Liver (tissue), 9 donors: ENCODE data around the gene CYB561A3. TPM values are rescaled to one million over a fixed set of nuclear protein-coding genes. Genes with fewer than 3 reads are reported as not detected.

Experiments
- DNase-seq: peaks from one replicate; pipeline ENCODE4 v3.0.0-alpha.2; 2017; ENCODE audit warnings: low spot score
- H3K27ac ChIP-seq, 2 donors: one replicate each; pipeline ENCODE4 v1.7.0; 2013; ENCODE audit warnings: inconsistent platforms in 2 of 2, low read length in 2 of 2, control low read depth in 1 of 2, low read depth in 1 of 2, mild to moderate bottlenecking in 1 of 2
- H3K27me3 ChIP-seq, 4 donors: one replicate each; pipeline versions ENCODE4 v1.6.1 to v1.7.0; 2013; ENCODE audit warnings: low read length in 3 of 4, inconsistent platforms in 1 of 4, mild to moderate bottlenecking in 1 of 4, moderate library complexity in 1 of 4; ENCODE audit not compliant: control insufficient read depth in 4 of 4, insufficient read depth in 4 of 4
- H3K36me3 ChIP-seq, 4 donors: one replicate each; pipeline versions ENCODE4 v1.6.1 to v1.7.0; 2013; ENCODE audit warnings: low read length in 3 of 4, mild to moderate bottlenecking in 3 of 4, low read depth in 1 of 4, moderate library complexity in 1 of 4; ENCODE audit not compliant: control insufficient read depth in 4 of 4, insufficient read depth in 3 of 4
- H3K4me1 ChIP-seq, 4 donors: one replicate each; pipeline versions ENCODE4 v1.6.1 to v1.7.0; 2013; ENCODE audit warnings: low read length in 3 of 4, mild to moderate bottlenecking in 3 of 4, moderate library complexity in 1 of 4; ENCODE audit not compliant: control insufficient read depth in 4 of 4, insufficient read depth in 4 of 4
- H3K4me3 ChIP-seq, 3 donors: one replicate each; pipeline versions ENCODE4 v1.6.1 to v1.7.0; 2013; ENCODE audit warnings: low read length in 3 of 3, control low read depth in 1 of 3, low read depth in 1 of 3, mild to moderate bottlenecking in 1 of 3
- H3K9ac ChIP-seq, 2 donors: one replicate each; pipeline ENCODE4 v1.7.0; 2013; ENCODE audit warnings: low read length in 2 of 2, mild to moderate bottlenecking in 2 of 2, moderate library complexity in 2 of 2, control low read depth in 1 of 2, low read depth in 1 of 2
- H3K9me3 ChIP-seq, 4 donors: one replicate each; pipeline versions ENCODE4 v1.6.1 to v1.7.0; 2013; ENCODE audit warnings: low read length in 3 of 4; ENCODE audit not compliant: control insufficient read depth in 4 of 4
- ATF3 ChIP-seq: IDR thresholded peaks from 2 replicates; pipeline ENCODE4 v1.6.1; 2016; ENCODE audit warnings: antibody characterized with exemption
- EGR1 ChIP-seq, 2 donors: IDR thresholded peaks; 2 replicates each; pipeline ENCODE4 v1.6.1; 2016 to 2018; ENCODE audit warnings: antibody characterized with exemption in 2 of 2, low read depth in 2 of 2
- FOXA1 ChIP-seq: IDR thresholded peaks from 2 replicates; pipeline ENCODE4 v1.6.1; 2016; ENCODE audit warnings: antibody characterized with exemption
- FOXA2 ChIP-seq: IDR thresholded peaks from 2 replicates; pipeline ENCODE4 v1.6.1; 2016; ENCODE audit warnings: antibody characterized with exemption
- GABPA ChIP-seq, 2 donors: IDR thresholded peaks in 1 of 2; conservative IDR thresholded peaks in 1 of 2; 2 replicates each; pipeline ENCODE4 v1.6.1; 2016; ENCODE audit warnings: antibody characterized with exemption in 2 of 2, mild to moderate bottlenecking in 1 of 2, moderate library complexity in 1 of 2
- HNF4A ChIP-seq, 2 donors: conservative IDR thresholded peaks; 2 replicates each; pipeline ENCODE4 v1.6.1; 2016; ENCODE audit warnings: antibody characterized with exemption in 2 of 2, mild to moderate bottlenecking in 2 of 2
- HNF4G ChIP-seq: IDR thresholded peaks from 2 replicates; pipeline ENCODE4 v1.6.1; 2016; ENCODE audit warnings: antibody characterized with exemption
- JUND ChIP-seq, 2 donors: IDR thresholded peaks; 2 replicates each; pipeline ENCODE4 v1.6.1; 2016; ENCODE audit warnings: antibody characterized with exemption in 2 of 2
- MAX ChIP-seq: IDR thresholded peaks from 2 replicates; pipeline ENCODE4 v1.6.1; 2016; ENCODE audit warnings: antibody characterized with exemption
- NR2F2 ChIP-seq: IDR thresholded peaks from 2 replicates; pipeline ENCODE4 v1.6.1; 2016; ENCODE audit warnings: antibody characterized with exemption
- RAD21 ChIP-seq, 2 donors: IDR thresholded peaks; 2 replicates each; pipeline ENCODE4 v1.6.1; 2016; ENCODE audit warnings: antibody characterized with exemption in 2 of 2, mild to moderate bottlenecking in 2 of 2
- RXRA ChIP-seq, 2 donors: IDR thresholded peaks; 2 replicates each; pipeline ENCODE4 v1.6.1; 2017 to 2018; ENCODE audit warnings: antibody characterized with exemption in 2 of 2, mild to moderate bottlenecking in 1 of 2
- SP1 ChIP-seq: IDR thresholded peaks from 2 replicates; pipeline ENCODE4 v1.6.1; 2018; ENCODE audit warnings: antibody characterized with exemption, mild to moderate bottlenecking
- TAF1 ChIP-seq: conservative IDR thresholded peaks from 2 replicates; pipeline ENCODE4 v1.6.1; 2016; ENCODE audit warnings: antibody characterized with exemption, mild to moderate bottlenecking
- YY1 ChIP-seq: IDR thresholded peaks from 2 replicates; pipeline ENCODE4 v1.6.1; 2016; ENCODE audit warnings: antibody characterized with exemption, mild to moderate bottlenecking
- ZBTB33 ChIP-seq: IDR thresholded peaks from 2 replicates; pipeline ENCODE4 v1.6.1; 2016; ENCODE audit warnings: antibody characterized with exemption
- WGBS: extraction: QIAGEN DNeasy Blood & Tissue Kit; methylation state at CpG from one replicate; pipeline ENCODE4 v1.1.7; 2013; 5-methylcytosine and 5-hydroxymethylcytosine counted together
- polyA plus RNA-seq, 2 donors: library from polyadenylated mRNA; stranded (reverse) in 1 of 2; unstranded in 1 of 2; fragments of 200-250 nt in 1 of 2; fragments of >200 nt in 1 of 2; fragmentation: Nextera tagmentation in 1 of 2; extraction: Ambion mirVana in 1 of 2; gene quantifications; one replicate each; pipeline versions ENCODE4 v1.2.1 to v1.2.3, GENCODE V29; 2013 to 2015
- total RNA-seq, 2 donors: library from RNA; depleted of rRNA; stranded (reverse); fragments of >200 nt; gene quantifications; one replicate each; pipeline ENCODE4 v1.2.3, GENCODE V29; 2014
- TF ChIP-seq, protein P1 (sequence below): fragments of 150-350 bp; IDR thresholded peaks from 2 replicates; pipeline ENCODE4 v1.5.1; 2017; ENCODE audit warnings: improper control_type of control experiment, low read depth, low read length; ENCODE audit not compliant: missing input control
- TF ChIP-seq, protein P2 (sequence below): IDR thresholded peaks from 2 replicates; pipeline ENCODE4 v1.6.1; 2016; ENCODE audit warnings: antibody characterized with exemption, mild to moderate bottlenecking
- donor health status: healthy.
- donor health status: healthy.
- donor health status: healthy.
- donor health status: healthy.
- donor health status: healthy.

CYB561A3 gene, protein sequence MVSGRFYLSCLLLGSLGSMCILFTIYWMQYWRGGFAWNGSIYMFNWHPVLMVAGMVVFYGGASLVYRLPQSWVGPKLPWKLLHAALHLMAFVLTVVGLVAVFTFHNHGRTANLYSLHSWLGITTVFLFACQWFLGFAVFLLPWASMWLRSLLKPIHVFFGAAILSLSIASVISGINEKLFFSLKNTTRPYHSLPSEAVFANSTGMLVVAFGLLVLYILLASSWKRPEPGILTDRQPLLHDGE
- total RNA-seq, result 10 to 100 TPM; 22.2 to 36.5 TPM
- 10 to 100 TPM; 20.2 to 34.6 TPM for polyA plus RNA-seq

DNA sequence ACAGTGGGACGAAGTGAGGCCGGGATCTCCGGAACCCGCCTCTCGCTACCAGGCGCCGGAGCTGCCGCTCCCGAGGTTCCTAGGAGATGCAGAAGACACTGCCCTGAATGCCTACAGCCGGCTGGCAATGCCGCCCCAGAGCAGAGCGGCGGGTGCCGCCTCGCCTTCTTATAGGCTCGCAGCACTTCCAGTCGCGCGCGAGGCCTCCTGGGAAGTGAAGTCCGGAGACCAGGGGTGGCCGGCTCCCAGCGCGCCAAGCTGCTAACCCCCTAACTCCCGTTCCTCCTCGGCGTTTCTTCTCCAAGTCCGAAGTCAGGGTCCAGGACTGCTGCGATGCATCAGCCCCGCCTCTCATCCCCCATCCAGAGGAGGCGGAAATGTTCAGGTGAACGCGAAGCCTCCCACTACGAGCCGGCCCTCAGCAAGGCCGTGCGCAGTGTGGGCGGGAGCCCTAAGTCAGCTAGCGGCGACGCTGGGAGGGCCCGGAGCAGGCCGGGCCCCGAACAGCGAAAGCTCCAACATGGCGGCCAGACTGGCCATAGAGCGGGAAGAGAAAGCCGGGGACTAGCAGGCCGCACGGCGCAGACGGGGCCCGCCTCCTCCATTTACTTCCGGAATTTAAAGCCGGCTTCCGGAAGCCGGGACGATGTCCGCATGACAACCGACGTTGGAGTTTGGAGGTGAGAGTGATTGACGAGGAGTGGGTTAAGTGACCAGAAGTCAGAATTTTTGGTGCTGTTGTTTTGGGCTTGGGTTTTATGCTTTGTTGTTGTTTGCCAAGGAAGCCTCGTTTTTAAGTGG is at the start of gene CYB561A3, which contains the start of gene TMEM138:
Gene CYB561A3, minus strand, starts transcription at position 142 of the 801 bp plus-strand sequence. CDS start 5,169 bp downstream, outside the sequence.
Gene TMEM138, plus strand, starts transcription at position 634 of the 801 bp plus-strand sequence. CDS start 2,017 bp downstream, outside the sequence.
- peak within 1 kb of the TSS; percentile 98 for H3K27ac ChIP-seq
- WGBS, result under 1% methylated on average over 63 of the region's 63 CpGs
- peak; percentile 31 to 43 for TF ChIP-seq RXRA (IDR thresholded peaks at IDR 0.05)
- TF ChIP-seq FOXA2, result no peak
- peak; percentile 89 to 95 for TF ChIP-seq GABPA (IDR thresholded peaks at IDR 0.05 in 1 of 2, conservative IDR thresholded peaks at IDR 0.05 in 1 of 2)
- peak; percentile 74 for TF ChIP-seq MAX
- TF ChIP-seq HNF4A (conservative IDR thresholded peaks at IDR 0.05), result peak; percentile 39 to 46
- peak; percentile 73 for TF ChIP-seq SP1
- peak; percentile 54 for TF ChIP-seq ZBTB33
- TF ChIP-seq FOXA1, result no peak
- peak; percentile 100 for TF ChIP-seq YY1
- TF ChIP-seq NR2F2, result no peak
- no peak for TF ChIP-seq ATF3
- no peak for TF ChIP-seq JUND (IDR thresholded peaks at IDR 0.05)
- peak; percentile 61 to 81 for TF ChIP-seq EGR1 (IDR thresholded peaks at IDR 0.05; ENCODE audit: low read depth in 2 of 2)
- no peak for TF ChIP-seq HNF4G
- TF ChIP-seq, protein P1, sequence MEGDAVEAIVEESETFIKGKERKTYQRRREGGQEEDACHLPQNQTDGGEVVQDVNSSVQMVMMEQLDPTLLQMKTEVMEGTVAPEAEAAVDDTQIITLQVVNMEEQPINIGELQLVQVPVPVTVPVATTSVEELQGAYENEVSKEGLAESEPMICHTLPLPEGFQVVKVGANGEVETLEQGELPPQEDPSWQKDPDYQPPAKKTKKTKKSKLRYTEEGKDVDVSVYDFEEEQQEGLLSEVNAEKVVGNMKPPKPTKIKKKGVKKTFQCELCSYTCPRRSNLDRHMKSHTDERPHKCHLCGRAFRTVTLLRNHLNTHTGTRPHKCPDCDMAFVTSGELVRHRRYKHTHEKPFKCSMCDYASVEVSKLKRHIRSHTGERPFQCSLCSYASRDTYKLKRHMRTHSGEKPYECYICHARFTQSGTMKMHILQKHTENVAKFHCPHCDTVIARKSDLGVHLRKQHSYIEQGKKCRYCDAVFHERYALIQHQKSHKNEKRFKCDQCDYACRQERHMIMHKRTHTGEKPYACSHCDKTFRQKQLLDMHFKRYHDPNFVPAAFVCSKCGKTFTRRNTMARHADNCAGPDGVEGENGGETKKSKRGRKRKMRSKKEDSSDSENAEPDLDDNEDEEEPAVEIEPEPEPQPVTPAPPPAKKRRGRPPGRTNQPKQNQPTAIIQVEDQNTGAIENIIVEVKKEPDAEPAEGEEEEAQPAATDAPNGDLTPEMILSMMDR, result no peak
- TF ChIP-seq, protein P2, sequence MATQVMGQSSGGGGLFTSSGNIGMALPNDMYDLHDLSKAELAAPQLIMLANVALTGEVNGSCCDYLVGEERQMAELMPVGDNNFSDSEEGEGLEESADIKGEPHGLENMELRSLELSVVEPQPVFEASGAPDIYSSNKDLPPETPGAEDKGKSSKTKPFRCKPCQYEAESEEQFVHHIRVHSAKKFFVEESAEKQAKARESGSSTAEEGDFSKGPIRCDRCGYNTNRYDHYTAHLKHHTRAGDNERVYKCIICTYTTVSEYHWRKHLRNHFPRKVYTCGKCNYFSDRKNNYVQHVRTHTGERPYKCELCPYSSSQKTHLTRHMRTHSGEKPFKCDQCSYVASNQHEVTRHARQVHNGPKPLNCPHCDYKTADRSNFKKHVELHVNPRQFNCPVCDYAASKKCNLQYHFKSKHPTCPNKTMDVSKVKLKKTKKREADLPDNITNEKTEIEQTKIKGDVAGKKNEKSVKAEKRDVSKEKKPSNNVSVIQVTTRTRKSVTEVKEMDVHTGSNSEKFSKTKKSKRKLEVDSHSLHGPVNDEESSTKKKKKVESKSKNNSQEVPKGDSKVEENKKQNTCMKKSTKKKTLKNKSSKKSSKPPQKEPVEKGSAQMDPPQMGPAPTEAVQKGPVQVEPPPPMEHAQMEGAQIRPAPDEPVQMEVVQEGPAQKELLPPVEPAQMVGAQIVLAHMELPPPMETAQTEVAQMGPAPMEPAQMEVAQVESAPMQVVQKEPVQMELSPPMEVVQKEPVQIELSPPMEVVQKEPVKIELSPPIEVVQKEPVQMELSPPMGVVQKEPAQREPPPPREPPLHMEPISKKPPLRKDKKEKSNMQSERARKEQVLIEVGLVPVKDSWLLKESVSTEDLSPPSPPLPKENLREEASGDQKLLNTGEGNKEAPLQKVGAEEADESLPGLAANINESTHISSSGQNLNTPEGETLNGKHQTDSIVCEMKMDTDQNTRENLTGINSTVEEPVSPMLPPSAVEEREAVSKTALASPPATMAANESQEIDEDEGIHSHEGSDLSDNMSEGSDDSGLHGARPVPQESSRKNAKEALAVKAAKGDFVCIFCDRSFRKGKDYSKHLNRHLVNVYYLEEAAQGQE, result peak; percentile 88
- TF ChIP-seq RAD21 (IDR thresholded peaks at IDR 0.05), result no peak
- TF ChIP-seq TAF1, result peak; percentile 68
- peaks cover 2 to 24% (median 16%) of the 10 kb centered on the region in 4 donors for H3K4me1 ChIP-seq
- peak within 1 kb of the TSS; percentile 82 to 92 (median 86) for H3K4me3 ChIP-seq
- no peaks in the 10 kb centered on the region for H3K27me3 ChIP-seq
- peak within 1 kb of the TSS; percentile 94 to 96 for H3K9ac ChIP-seq
- H3K36me3 ChIP-seq, result peaks cover 5 to 18% (median 14%) of the 10 kb centered on the region in 4 donors
- peak; percentile 89 for DNase-seq
- H3K9me3 ChIP-seq, result no peaks in the 10 kb centered on the region
